Effector CD4-positive, alpha-beta T cell (primary cell): ENCODE data around the gene GCAT. TPM values are rescaled to one million over a fixed set of nuclear protein-coding genes. Genes with fewer than 3 reads are reported as not detected.

ENCODE experiments used
- DNase-seq: peaks from one replicate; pipeline ENCODE4 v3.0.0-alpha.2; 2020
- total RNA-seq: gene quantifications from one replicate; lab custom pipeline; 2026; lab: John Stamatoyannopoulos, UW

Gene GCAT
- total RNA-seq: not detected

GRCh38 chr22:37807410-37808293, at the start of gene GCAT:
TSS of gene GCAT (plus strand) at chr22:37807934. CDS start at chr22:37807968, 34 bp downstream.
- DNase-seq: peak; percentile 62

GRCh38 chr22:37758694-37759093, 49.0 kb upstream of the GCAT start:
- no peak for DNase-seq

GRCh38 chr22:37759281-37759680, 48.5 kb upstream of the GCAT start:
- DNase-seq: no peak

GRCh38 chr22:37760152-37760551, 47.6 kb upstream of the GCAT start:
- no peak for DNase-seq

GRCh38 chr22:37762389-37762836, 45.3 kb upstream of the GCAT start:
- DNase-seq: no peak

- no peak for DNase-seq
These were observed 44.7 kb upstream of the GCAT start for GRCh38 chr22:37763012-37763411.

GRCh38 chr22:37763652-37764051, 44.1 kb upstream of the GCAT start:
- no peak for DNase-seq

GRCh38 chr22:37764622-37765021, 43.1 kb upstream of the GCAT start:
- DNase-seq: no peak

- DNase-seq: no peak
These were observed 42.2 kb upstream of the GCAT start for GRCh38 chr22:37765498-37765897.

GRCh38 chr22:37765953-37766576, 41.7 kb upstream of the GCAT start:
- no peak for DNase-seq

- no peak for DNase-seq
These were observed 39.5 kb upstream of the GCAT start for GRCh38 chr22:37768273-37768672.

GRCh38 chr22:37769056-37769455, 38.7 kb upstream of the GCAT start:
- no peak for DNase-seq

GRCh38 chr22:37771081-37771480, 36.7 kb upstream of the GCAT start:
- DNase-seq: no peak

- no peak for DNase-seq
These were observed 35.9 kb upstream of the GCAT start for GRCh38 chr22:37771702-37772427.

GRCh38 chr22:37774728-37775127, 33.0 kb upstream of the GCAT start:
- DNase-seq: no peak

- DNase-seq: no peak
These were observed 31.7 kb upstream of the GCAT start for GRCh38 chr22:37775785-37776638.

- DNase-seq: no peak
These were observed 31.1 kb upstream of the GCAT start for GRCh38 chr22:37776639-37777005.

- DNase-seq: no peak
These were observed 30.5 kb upstream of the GCAT start for GRCh38 chr22:37777122-37777687.

- no peak for DNase-seq
These were observed 29.2 kb upstream of the GCAT start for GRCh38 chr22:37778370-37779009.

- no peak for DNase-seq
These were observed 26.2 kb upstream of the GCAT start for GRCh38 chr22:37781434-37782059.
